ENCODE data around the gene ZNF445.

The ZNF445 gene

DNA sequence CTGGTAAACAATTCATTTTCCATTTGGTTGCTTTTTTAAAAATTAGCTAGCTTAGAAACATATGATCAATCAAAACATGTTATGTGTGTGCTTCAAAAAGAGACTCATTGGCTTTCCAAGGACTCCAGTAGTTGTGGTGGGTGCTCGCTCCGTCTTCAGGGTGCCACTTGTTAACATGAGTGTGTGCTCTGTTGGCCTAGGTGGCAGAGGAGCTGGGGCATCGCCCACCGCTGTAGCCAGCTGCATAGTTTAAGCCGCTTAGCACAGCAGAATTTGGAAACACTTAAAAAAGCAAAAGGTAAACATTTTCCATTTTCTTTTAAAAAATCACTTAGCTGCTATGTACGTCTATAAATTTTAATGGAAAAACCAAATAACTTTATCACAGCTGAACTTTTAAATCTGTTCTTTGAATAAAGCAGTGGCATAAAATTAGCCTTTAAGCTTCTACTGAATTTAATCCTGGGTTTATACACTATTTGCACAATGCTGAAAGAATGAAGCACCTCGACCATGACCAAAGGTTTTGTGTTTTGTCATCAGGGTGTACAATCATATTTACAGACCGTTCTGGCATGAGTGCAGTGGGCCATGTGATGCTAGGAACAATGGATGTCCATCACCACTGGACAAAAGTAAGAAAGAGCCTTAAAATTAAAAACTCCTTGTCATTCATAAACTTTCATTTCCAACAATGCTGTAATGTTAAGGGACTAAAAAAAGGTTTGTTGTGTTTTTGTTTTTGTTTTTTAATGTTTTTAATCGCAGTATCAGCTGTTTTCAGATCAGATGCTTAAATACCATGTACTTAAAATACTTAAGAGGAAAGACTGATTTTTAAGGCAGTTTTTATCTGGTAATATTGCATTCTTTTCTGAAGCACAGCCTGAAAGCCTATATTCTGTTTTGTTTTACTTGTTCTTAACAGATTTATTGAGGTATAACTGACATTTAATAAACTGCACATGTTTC, 81.0 kb downstream of the ZNF445 start:
- no peak for DNase-seq

GRCh38 chr3:44395714-44396113, 81.8 kb downstream of the ZNF445 start:
- DNase-seq = no peak

- no peak for DNase-seq
Measured at GRCh38 chr3:44392489-44392888, 85.0 kb downstream of the ZNF445 start.

DNA sequence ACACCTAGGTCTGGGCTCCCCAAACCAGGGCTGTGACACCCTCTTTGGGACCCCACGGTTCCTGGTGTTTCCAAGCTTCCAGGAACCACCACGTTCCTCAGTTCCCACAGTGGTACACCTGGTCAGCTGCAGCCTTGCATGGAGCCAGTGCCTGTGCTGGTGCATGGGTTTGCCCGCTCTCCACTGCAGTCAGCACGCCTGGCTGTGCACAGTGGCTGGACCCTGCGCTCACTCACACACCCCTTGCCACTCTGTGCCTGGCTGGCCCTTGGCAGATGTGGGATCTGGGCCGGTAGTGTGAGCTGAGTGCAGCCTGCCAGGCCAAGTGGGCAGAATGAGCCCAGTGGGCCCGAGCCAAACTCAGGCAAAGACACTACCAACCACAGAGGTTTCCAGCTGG, 90.1 kb downstream of the ZNF445 start:
- no peak for DNase-seq

All from central memory CD4-positive, alpha-beta T cell (primary cell).